Esophagus muscularis mucosa (tissue), 4 donors: ENCODE measurements around the gene PCDHGC4.

Source experiments
- EP300 ChIP-seq: sonication (generic); formaldehyde crosslinking; IDR thresholded peaks from one replicate; pipeline ENCODE4 v1.6.1; 2017; ENCODE audit warnings: antibody characterized with exemption
- POLR2AphosphoS5 ChIP-seq, 2 donors: sonication (generic); formaldehyde crosslinking; IDR thresholded peaks; one replicate each; pipeline ENCODE4 v1.6.1; 2017; ENCODE audit warnings: antibody characterized with exemption in 2 of 2
- TF ChIP-seq, protein P1 (sequence below), 3 experiments: fragments of 200-600 bp in 2 of 3; fragments of 450-650 bp in 1 of 3; sonication (generic) in 2 of 3; IDR thresholded peaks; one replicate each; pipeline ENCODE4 v1.5.1; 2017 to 2019; ENCODE audit warnings: antibody characterized with exemption in 3 of 3, mild to moderate bottlenecking in 2 of 3, moderate library complexity in 1 of 3

DNA sequence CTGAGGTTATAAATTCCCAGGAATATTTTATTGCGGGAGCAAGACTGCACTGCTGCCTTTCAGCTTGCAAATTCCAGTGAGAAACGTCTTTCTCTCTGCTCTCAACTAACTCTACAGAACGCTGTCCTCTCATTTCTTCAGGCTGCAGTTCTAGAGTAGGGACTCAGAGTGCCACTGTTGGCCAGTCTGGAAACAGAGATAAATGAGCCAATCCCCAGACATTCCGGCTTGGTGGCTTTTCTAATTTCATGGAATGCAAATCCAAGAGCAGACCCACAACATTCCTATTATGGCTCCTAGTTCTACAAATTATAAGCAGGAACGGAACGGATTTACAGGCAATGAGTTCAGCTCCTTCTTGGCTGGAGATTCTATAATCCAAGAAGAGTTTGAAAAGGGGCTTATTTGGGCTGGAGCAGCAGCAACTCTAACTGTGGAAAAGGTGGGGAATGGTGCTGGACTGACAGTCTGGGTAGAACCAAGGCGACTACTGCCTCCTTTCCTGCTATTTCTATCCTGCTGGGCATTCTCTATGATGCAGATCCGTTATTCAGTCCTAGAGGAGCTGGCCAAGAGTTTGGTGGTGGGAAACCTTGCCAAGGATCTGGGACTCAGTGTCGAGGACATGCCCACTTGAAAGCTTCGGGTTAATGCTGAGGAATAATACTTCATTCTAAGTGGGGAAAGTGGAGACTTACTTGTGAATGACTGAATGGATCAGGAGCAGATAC lies 45.3 kb upstream of the PCDHGC4 start:
- TF ChIP-seq, protein P1, sequence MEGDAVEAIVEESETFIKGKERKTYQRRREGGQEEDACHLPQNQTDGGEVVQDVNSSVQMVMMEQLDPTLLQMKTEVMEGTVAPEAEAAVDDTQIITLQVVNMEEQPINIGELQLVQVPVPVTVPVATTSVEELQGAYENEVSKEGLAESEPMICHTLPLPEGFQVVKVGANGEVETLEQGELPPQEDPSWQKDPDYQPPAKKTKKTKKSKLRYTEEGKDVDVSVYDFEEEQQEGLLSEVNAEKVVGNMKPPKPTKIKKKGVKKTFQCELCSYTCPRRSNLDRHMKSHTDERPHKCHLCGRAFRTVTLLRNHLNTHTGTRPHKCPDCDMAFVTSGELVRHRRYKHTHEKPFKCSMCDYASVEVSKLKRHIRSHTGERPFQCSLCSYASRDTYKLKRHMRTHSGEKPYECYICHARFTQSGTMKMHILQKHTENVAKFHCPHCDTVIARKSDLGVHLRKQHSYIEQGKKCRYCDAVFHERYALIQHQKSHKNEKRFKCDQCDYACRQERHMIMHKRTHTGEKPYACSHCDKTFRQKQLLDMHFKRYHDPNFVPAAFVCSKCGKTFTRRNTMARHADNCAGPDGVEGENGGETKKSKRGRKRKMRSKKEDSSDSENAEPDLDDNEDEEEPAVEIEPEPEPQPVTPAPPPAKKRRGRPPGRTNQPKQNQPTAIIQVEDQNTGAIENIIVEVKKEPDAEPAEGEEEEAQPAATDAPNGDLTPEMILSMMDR (IDR thresholded peaks at IDR 0.05), result no peak
- TF ChIP-seq POLR2AphosphoS5 (IDR thresholded peaks at IDR 0.05) (no peak), EP300 (no peak)
